ENCODE data around the gene IFNLR1. TPM values are rescaled to one million over a fixed set of nuclear protein-coding genes. Genes with fewer than 3 reads are reported as not detected.

The IFNLR1 gene
- total and polyA plus RNA-seq, 9 of the 15 experiments (the other 6 are each of a cell fraction or from before 2014, with no cell fraction given): not detected

DNA sequence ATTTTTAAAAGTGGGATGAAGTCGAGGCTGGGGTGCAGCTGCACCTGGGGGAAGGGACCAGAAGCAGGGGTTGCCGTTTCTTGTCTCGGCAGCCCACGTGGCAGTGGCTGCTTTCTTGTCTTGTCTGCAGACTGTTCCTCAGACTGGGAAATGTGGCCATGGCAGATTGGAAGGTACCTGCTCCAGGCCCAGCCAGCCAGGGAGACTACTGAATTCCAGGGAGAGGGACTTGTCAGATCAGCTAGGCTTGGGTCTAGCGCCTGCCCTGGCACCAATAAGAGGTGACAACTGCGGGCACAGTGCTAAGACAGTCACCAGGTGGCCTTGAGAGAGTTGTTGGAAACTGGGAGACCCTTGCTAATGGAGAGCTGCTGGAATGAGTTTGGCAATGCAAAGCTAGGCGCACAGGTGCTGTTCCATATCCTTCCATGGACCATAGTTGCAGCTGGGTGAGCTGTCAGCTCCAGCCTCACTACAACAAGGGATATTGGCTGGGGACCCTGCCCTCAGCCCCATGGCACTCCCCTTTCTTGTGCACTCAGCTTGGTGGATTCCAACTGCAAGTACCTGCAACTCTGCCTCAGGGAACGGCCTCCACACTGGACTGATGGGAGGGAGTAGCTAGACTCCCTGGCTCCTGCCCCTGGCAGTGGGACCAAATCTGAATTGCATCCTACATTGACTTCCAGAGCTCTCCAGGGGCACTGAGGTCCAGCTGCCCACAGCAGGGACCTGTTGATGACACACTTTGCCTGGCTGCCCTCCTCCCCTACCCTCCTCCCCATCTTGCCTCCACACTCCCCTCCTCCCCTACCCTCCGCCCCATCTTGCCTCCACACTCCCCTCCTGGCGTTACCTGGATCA lies 34.2 kb downstream of the IFNLR1 start:
- 2% methylated on average over 10 of the region's 10 CpGs for WGBS (ENCODE audit: insufficient coverage, low coverage, missing lambda C conversion rate)
- H3K4me2 ChIP-seq (ENCODE audit: insufficient read depth, low read length): no peak overlapping the region
- no peak for DNase-seq (ENCODE audit: extremely low read depth in 1 of 4, low spot score in 3 of 4)
- no peak overlapping the region for H3K4me3 ChIP-seq
- H3K27me3 ChIP-seq (ENCODE audit: control insufficient read depth in 2 of 2, insufficient read depth in 2 of 2, low read length in 2 of 2): peaks cover 40 to 59% of the 10 kb centered on the region in 2 experiments
- no peaks in the 10 kb centered on the region for H3K9me3 ChIP-seq (replicated peaks; ENCODE audit: control insufficient read depth, insufficient read depth, low read depth, low read length)
- H3K9ac ChIP-seq (ENCODE audit: insufficient read depth in 1 of 2, low read depth in 2 of 2, low read length in 2 of 2): no peak overlapping the region
- 0 out of 2 replicates have a peak, but pooled peaks cover 9% of the 10 kb centered on the region for H4K20me1 ChIP-seq (replicated peaks; ENCODE audit: control insufficient read depth, insufficient read depth, low read length)
- ChIA-PET POLR2A (interaction anchor here (0.6 to 1.2 kb wide), 3 partner anchors 10 to 239 kb away, joined by 3 read pairs; partner anchors contain the start of gene IL22RA1), CTCF (ENCODE audit: low intra/inter-chr PET ratio) (no interaction called here)
- intact Hi-C loops (cut with micrococcal nuclease): loop anchor here (5.0 kb wide), 1 partner anchor 44 kb away; no protein-coding TSS in a partner anchor
- H3K9me1 ChIP-seq (ENCODE audit: control insufficient read depth, insufficient read depth, low read length): no peaks in the 10 kb centered on the region
- no peaks in the 10 kb centered on the region for H3K36me3 ChIP-seq (ENCODE audit: control insufficient read depth, insufficient read depth, low read length)
- no peaks in the 10 kb centered on the region for H3K79me2 ChIP-seq (ENCODE audit: control insufficient read depth, insufficient read depth, low read length)
- BruUV-seq (replicated peaks): no TSS peak
- FAIRE-seq: no peak
- ATAC-seq: no peak
- H3K4me1 ChIP-seq (replicated peaks in 1 of 2; ENCODE audit: control insufficient read depth in 2 of 2, insufficient read depth in 2 of 2, low read length in 2 of 2): peaks cover 7 to 9% of the 10 kb centered on the region in 2 experiments; a peak in 3 of 5 replicates
- no peak overlapping the region for H3K27ac ChIP-seq (ENCODE audit: extremely low read depth, low read depth, low read length)
- H2AFZ ChIP-seq (ENCODE audit: low read depth, low read length): no peak overlapping the region
- in situ Hi-C loops (cut with MboI): no loop called here
- TF ChIP-seq PTRF (tag; IDR thresholded peaks at IDR 0.05) (no peak), FOXJ3 (CRISPR knock-in tag; IDR thresholded peaks at IDR 0.05) (no peak), COPS2 (conservative IDR thresholded peaks at IDR 0.05) (no peak), ZNF175 (CRISPR knock-in tag; IDR thresholded peaks at IDR 0.05; ENCODE audit: low read depth) (no peak), CHD1 (IDR thresholded peaks at IDR 0.05; ENCODE audit: low read length) (no peak), RFX1 (IDR thresholded peaks at IDR 0.05) (no peak), BMI1 (IDR thresholded peaks at IDR 0.05; ENCODE audit: low read length) (no peak), RAD21 (CRISPR knock-in tag; conservative IDR thresholded peaks at IDR 0.05 in 1 of 2, IDR thresholded peaks at IDR 0.05 in 1 of 2) (no peak), GABPB2 (CRISPR knock-in tag; conservative IDR thresholded peaks at IDR 0.05) (no peak), RBM25 (IDR thresholded peaks at IDR 0.05; ENCODE audit: low read depth, low read length, severe bottlenecking) (no peak), CAMTA2 (CRISPR knock-in tag; conservative IDR thresholded peaks at IDR 0.05) (no peak), ZNF347 (CRISPR knock-in tag; IDR thresholded peaks at IDR 0.05; ENCODE audit: low read depth) (no peak), HDGF (IDR thresholded peaks at IDR 0.05) (no peak)
- TF ChIP-seq, protein P1, sequence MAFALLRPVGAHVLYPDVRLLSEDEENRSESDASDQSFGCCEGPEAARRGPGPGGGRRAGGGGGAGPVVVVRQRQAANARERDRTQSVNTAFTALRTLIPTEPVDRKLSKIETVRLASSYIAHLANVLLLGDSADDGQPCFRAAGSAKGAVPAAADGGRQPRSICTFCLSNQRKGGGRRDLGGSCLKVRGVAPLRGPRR (CRISPR knock-in tag; IDR thresholded peaks at IDR 0.05): no peak
- TF ChIP-seq, protein P2, sequence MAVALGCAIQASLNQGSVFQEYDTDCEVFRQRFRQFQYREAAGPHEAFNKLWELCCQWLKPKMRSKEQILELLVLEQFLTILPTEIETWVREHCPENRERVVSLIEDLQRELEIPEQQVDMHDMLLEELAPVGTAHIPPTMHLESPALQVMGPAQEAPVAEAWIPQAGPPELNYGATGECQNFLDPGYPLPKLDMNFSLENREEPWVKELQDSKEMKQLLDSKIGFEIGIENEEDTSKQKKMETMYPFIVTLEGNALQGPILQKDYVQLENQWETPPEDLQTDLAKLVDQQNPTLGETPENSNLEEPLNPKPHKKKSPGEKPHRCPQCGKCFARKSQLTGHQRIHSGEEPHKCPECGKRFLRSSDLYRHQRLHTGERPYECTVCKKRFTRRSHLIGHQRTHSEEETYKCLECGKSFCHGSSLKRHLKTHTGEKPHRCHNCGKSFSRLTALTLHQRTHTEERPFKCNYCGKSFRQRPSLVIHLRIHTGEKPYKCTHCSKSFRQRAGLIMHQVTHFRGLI (CRISPR knock-in tag; IDR thresholded peaks at IDR 0.05): no peak
- TF ChIP-seq, protein P3, sequence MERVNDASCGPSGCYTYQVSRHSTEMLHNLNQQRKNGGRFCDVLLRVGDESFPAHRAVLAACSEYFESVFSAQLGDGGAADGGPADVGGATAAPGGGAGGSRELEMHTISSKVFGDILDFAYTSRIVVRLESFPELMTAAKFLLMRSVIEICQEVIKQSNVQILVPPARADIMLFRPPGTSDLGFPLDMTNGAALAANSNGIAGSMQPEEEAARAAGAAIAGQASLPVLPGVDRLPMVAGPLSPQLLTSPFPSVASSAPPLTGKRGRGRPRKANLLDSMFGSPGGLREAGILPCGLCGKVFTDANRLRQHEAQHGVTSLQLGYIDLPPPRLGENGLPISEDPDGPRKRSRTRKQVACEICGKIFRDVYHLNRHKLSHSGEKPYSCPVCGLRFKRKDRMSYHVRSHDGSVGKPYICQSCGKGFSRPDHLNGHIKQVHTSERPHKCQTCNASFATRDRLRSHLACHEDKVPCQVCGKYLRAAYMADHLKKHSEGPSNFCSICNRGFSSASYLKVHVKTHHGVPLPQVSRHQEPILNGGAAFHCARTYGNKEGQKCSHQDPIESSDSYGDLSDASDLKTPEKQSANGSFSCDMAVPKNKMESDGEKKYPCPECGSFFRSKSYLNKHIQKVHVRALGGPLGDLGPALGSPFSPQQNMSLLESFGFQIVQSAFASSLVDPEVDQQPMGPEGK (CRISPR knock-in tag; IDR thresholded peaks at IDR 0.05; ENCODE audit: borderline replicate concordance): no peak

Measured in K562 (cell line).